Fibroblast of villous mesenchyme (primary cell): Measurements from ENCODE around the gene MEI4. TPM values are rescaled to one million over a fixed set of nuclear protein-coding genes. Genes with fewer than 3 reads are reported as not detected.
A peak's percentile ranks its signal among the peaks of the same experiment; 100 is the strongest.

Experiments used
- DNase-seq: peaks from one replicate; pipeline ENCODE4 v3.0.0-alpha.2; 2010; ENCODE audit warnings: low read depth
- H3K4me3 ChIP-seq: 2 replicates; pipeline ENCODE4 v1.5.1; 2011; ENCODE audit warnings: low read depth, mild to moderate bottlenecking, low read length
- CTCF ChIP-seq: IDR thresholded peaks from 2 replicates; pipeline ENCODE4 v1.5.1; 2012; ENCODE audit warnings: low read depth, mild to moderate bottlenecking, low read length; ENCODE audit not compliant: insufficient read depth
- total RNA-seq: library from RNA; depleted of rRNA; stranded (reverse); fragments of >200 nt; gene quantifications from 2 replicates; pipeline ENCODE4 v1.2.3, GENCODE V29; 2012

Gene MEI4
- total RNA-seq, 1 donor = not detected

- DNase-seq = no peak
- no peak overlapping the region for H3K4me3 ChIP-seq
- TF ChIP-seq CTCF = no peak
These were observed 28.3 kb upstream of the MEI4 start for GRCh38 chr6:77624515-77624914.

- no peak for TF ChIP-seq CTCF
- DNase-seq = no peak
- no peak overlapping the region for H3K4me3 ChIP-seq
These were observed 26.4 kb upstream of the MEI4 start for GRCh38 chr6:77626426-77626825.

- TF ChIP-seq CTCF = no peak
- no peak overlapping the region for H3K4me3 ChIP-seq
- no peak for DNase-seq
These were observed 22.8 kb upstream of the MEI4 start for GRCh38 chr6:77630014-77630413.

- DNase-seq = no peak
- no peak for TF ChIP-seq CTCF
These were observed 19.4 kb upstream of the MEI4 start for GRCh38 chr6:77633471-77633870.

GRCh38 chr6:77633993-77634715 is 18.7 kb upstream of the MEI4 start:
- TF ChIP-seq CTCF = no peak
- peak; percentile 2 for DNase-seq
- no peak overlapping the region for H3K4me3 ChIP-seq

More at GRCh38 chr6:77633471-77633870, 19.4 kb upstream of the MEI4 start:
- no peak overlapping the region for H3K4me3 ChIP-seq

- TF ChIP-seq CTCF = no peak
- H3K4me3 ChIP-seq = no peak overlapping the region
- DNase-seq = no peak
These were observed 14.6 kb upstream of the MEI4 start for GRCh38 chr6:77638129-77638830.
